Islet of Langerhans (tissue), 1 donor: ENCODE results near the gene GNAT3.
A peak's percentile ranks its signal among the peaks of the same experiment; 100 is the strongest.

Experiments used
- FAIRE-seq: peaks from one replicate; lab custom pipeline; 2011; peaks lifted over from hg19 to GRCh38; lab: Jason Lieb, UNC

Gene GNAT3

DNA sequence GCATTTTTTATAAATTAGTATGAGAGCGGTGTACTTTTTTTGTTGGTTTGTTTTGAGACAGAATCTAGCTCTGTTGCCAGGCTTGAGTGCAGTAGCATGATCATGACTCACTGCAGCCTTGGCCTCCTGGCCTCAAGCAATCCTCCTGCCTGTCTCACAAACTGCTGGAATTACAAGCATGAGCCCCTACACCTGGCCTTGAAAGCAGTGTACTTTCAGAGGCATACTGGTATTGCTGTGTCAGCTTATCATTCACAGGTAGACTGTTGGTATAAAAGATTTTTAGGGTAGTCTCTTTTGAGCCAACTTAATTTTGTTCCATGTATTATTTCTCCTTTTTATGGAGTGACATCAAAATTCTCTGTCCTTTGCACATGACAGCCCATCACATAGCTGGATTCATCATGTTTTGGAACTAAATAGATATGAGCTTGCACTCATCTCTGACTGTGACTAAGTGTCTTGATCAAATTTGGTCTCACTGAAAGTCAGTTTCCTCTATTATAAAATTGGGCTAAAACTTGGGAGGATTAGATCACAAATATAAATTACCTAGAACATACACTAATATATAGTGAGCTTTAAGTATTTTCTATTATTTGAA, 12.4 kb downstream of the GNAT3 start:
- peak; percentile 99 for FAIRE-seq

- FAIRE-seq: no peak
Measured at GRCh38 chr7:80498481-80499349, 13.1 kb downstream of the GNAT3 start.

DNA sequence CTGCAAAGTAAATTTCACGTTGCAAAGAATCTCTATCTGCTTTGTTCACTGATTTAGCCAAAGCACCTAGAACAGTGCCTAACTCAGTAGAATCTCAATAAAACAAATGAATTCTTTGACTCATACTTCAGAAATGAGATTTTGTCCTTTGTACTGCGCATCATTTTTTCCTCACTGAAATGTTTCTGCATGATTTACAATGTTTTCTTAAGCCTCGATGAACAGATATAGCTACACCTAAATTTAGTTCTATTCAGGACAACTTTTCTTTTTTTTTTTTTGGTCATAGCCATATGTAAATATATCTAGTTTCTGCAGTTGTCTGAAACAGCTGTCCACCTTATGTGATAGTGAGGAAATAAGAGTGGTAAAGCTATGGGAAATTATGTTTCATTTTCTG, 15.3 kb downstream of the GNAT3 start:
- FAIRE-seq: peak; percentile 55

GRCh38 chr7:80493121-80493849, 18.6 kb downstream of the GNAT3 start:
- peak; percentile 64 for FAIRE-seq

DNA sequence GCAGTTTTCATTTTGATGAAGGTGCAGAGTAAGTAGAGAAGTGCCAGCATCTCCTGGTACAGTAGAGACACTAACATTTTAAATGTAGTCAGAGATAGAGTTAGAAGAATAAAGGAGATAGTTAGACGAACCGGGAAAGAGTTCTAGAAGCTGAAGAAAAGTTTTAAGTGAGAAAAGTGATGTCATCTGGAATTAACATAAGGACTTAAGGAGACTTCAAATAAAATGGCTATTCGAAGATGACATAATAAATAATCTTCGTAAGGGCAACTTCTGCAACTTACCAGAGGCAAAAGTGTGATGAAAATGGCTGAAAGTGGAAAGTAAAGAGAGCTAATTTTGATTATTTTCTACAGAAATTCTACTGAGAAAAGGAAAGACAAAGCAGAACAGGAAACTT, 20.4 kb downstream of the GNAT3 start:
- FAIRE-seq: no peak

- peak; percentile 71 for FAIRE-seq
Measured at GRCh38 chr7:80488851-80489370, 23.0 kb downstream of the GNAT3 start.

DNA sequence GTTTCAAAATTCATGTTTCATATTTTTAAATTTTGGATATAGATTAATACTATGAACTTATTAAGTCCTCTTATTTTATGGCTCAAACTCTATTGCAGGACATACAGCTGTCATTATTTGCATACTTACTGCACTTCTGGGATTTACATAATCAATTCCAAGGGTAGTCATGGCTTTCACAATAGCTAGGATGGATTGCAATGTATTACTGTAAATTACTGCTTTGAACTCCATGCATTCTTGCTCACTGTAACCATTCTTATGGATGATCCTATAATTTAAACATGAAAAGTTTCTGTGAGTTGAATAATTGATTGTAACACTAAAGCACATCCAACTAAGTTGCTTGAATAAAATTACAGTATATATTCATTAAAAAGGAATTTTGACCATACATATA, 23.5 kb downstream of the GNAT3 start:
- FAIRE-seq: no peak

DNA sequence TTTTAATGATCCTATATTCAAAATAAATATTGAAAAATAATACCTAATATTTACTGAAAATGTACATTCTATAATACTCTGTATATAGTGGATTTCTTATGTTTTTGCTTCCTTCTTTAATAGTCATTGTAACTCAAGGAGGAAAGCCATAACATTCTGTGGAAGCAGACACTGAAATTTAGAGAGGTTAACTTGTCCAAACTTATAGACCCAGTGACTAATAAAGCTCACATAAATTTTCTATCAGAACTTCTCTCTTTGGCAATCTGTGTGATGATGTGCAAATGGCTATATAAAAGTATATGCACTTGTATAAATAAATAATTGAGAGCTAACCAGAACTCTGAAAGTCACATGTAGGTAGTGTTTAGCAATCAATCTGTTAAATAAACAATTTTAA, 26.1 kb downstream of the GNAT3 start:
- no peak for FAIRE-seq

DNA sequence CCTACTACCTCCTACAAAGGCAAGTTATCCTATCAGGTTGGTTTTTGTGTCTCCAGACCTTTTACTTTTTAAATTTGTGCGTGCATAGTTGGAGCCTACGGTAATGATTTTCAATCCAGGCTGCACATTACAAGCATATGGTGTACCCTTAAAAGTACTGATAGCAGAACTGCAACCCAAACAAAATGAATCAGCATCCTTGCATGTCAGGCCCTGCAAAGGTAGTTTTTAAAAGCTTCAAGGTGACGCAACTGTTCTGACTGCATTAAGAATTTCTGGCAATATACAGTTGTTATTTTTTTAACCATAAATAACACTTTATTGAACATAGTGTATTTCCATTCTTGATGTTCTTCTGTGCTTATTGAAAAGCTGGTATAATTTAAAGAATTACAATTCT, 28.9 kb downstream of the GNAT3 start:
- no peak for FAIRE-seq

DNA sequence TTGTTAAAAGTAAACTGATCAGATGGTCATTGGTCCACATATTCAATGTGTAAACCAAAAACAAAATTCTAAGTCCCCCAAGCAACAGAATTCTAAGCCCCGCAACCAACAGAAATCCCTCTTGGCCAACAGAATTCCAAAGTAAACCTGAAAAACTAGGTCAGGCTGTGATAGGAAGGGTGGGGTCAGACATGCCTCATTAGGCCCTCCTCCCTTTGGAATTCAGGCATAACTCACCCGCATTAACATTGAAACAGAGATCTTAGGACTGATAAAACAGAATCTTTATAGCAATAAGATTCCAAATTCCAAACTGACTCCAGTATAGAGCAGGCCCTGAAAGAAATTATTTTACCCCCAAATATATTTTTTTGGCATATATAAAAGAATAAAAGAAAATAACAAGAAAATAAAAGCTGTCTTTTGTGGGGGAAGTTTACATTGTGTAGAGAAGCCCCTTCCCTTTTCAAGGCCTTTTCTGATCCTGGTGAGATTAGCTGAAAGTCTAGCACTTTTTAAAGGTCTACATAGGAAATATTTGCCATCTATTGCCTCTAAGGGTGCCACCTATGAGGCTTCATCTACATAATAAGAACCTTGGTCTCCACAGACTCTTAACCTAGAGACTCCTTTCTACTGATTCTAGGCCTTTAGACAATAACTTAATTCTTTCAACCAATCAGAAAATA, 30.5 kb downstream of the GNAT3 start:
- FAIRE-seq: no peak

- no peak for FAIRE-seq
Measured at GRCh38 chr7:80480566-80480965, 31.3 kb downstream of the GNAT3 start.

DNA sequence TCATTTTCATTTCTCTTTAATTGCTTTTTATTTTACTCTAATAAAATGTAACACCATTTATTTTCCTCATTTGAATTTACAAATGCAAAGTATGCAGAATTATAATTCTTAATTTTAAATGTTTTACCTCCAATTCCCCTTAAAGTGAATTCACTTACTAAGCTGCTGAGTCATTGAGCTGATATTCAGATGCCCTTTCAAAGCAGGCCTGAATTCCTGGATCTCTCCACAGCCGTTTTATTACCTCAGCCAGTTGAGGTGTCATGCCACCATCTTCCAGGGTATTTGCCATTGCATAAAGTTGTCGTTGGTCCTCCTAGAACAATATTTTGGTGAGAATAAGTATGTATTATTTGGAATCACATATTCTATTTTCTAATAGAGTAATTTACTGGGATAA, 33.2 kb downstream of the GNAT3 start:
- no peak for FAIRE-seq

DNA sequence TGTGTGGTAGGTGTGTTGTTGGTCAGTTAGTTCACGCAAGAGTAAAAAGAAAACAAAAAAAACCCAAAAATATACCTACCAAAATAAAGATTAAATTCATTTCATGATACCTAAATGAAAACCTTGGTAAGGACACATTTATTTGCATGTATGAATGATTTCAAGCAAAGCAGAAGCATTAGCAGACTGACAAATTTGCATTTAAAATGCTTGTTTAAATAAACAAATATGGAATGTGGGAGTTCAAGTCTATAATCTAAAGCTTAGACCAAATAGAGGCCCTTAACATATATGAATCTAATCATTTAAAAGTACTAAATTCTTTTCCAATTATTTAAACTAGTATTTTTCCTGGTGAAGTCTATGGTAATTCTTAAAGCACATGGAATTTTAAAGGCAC, 35.8 kb downstream of the GNAT3 start:
- peak; percentile 64 for FAIRE-seq

- FAIRE-seq: peak; percentile 77
Measured at GRCh38 chr7:80475383-80475782, 36.5 kb downstream of the GNAT3 start.

GRCh38 chr7:80473751-80474150, 38.1 kb downstream of the GNAT3 start:
- FAIRE-seq: no peak

GRCh38 chr7:80472491-80473200, 39.2 kb downstream of the GNAT3 start:
- no peak for FAIRE-seq

DNA sequence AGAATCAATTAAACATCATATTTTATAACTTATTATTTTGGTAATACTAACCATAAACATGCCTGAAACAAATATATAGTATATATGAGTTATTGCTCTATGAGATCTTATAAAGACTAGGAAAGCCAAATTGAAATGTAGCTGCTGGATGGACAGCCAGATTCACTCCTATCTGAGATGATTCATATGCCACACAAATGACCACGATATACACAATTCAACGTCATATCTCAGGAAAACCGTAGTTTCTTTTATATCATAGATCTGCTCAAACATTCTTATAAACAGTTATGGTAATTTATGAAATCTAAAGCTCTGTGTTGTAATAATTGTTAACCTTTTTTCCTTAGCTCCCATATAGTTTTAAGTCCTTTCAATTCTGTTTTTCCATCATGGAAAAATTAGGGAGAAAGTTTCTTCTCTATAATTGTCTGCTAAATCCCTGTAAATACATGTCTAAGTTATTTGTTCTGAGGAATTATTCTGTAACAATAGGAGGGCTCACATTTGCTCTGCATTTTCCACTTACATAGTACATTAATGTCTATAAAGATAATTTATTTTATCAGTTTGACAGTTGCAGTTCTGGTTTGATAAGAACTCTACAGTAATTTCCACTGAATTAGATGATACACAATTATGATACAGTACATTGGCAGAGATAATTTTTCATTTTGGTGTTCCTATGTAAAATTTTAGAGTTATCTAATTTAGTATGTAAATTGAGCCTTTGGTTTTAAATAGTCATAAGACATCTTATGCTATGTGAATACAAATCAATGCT, 42.7 kb downstream of the GNAT3 start:
- no peak for FAIRE-seq

- peak; percentile 94 for FAIRE-seq
Measured at GRCh38 chr7:80467069-80467468, 44.8 kb downstream of the GNAT3 start.

DNA sequence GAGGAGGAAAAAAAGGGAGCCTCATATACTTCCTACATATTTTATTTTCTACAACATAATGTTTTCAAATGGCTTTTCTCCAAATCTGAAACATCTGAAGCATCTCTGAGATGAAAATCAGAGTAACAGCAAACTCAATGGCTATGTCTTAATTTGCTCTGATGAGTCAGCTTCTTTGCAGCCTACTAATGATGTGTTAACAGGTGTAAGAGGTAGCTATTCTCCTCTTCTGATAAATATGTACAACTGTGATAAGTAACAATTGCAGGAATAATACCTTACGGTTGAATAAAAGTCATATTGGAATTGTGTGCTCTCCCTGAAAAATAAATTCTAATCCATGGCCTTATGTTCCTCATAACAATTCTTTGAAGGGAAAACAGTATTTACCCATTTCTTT, 45.2 kb downstream of the GNAT3 start:
- FAIRE-seq: no peak

- FAIRE-seq: no peak
Measured at GRCh38 chr7:80464211-80464610, 47.7 kb downstream of the GNAT3 start.
